MM.1S (cell line): ENCODE measurements around the gene UBE3B.

Source experiments
- DNase-seq: peaks from one replicate; pipeline ENCODE4 v3.0.0-alpha.2; 2015
- H2AFZ ChIP-seq: fragments of 300-600 bp; sonication (generic); 2 replicates; pipeline ENCODE4 v1.6.0; 2016; ENCODE audit warnings: antibody characterized with exemption, low read length
- H3F3A ChIP-seq: fragments of 300-600 bp; sonication (generic); 2 replicates; pipeline ENCODE4 v1.6.1; 2016; ENCODE audit warnings: mild to moderate bottlenecking, antibody characterized with exemption, low read length, moderate library complexity, mixed read lengths; ENCODE audit not compliant: insufficient read depth
- H3K27ac ChIP-seq: fragments of 300-600 bp; sonication (generic); 2 replicates; pipeline ENCODE4 v1.5.1; 2016; ENCODE audit warnings: mild to moderate bottlenecking, low read length
- H3K27me3 ChIP-seq: fragments of 300-600 bp; sonication (generic); replicated peaks from 2 replicates; pipeline ENCODE4 v1.6.0; 2016; ENCODE audit warnings: low read length; ENCODE audit not compliant: insufficient read depth
- H3K36me3 ChIP-seq: fragments of 300-600 bp; sonication (generic); replicated peaks from 2 replicates; pipeline ENCODE4 v1.6.1; 2016; ENCODE audit warnings: mild to moderate bottlenecking, low read length, mixed read lengths; ENCODE audit not compliant: insufficient read depth
- H3K4me1 ChIP-seq: fragments of 300-600 bp; sonication (generic); 2 replicates; pipeline ENCODE4 v1.6.1; 2016; ENCODE audit warnings: low read length, mixed read lengths
- H3K4me2 ChIP-seq: fragments of 300-600 bp; sonication (generic); 2 replicates; pipeline ENCODE4 v1.6.0; 2016; ENCODE audit warnings: low read depth, low read length
- H3K4me3 ChIP-seq: fragments of 300-600 bp; sonication (generic); 2 replicates; pipeline ENCODE4 v1.5.1; 2016; ENCODE audit warnings: low read length, mixed read lengths
- H3K79me2 ChIP-seq: fragments of 300-600 bp; sonication (generic); 2 replicates; pipeline ENCODE4 v1.6.1; 2016; ENCODE audit warnings: mixed run types, low read length, mixed read lengths
- H3K9ac ChIP-seq: fragments of 300-600 bp; sonication (generic); 2 replicates; pipeline ENCODE4 v1.6.1; 2016; ENCODE audit warnings: low read length, mixed read lengths
- H3K9me2 ChIP-seq: fragments of 300-600 bp; sonication (generic); replicated peaks from 2 replicates; pipeline ENCODE4 v1.6.1; 2016; ENCODE audit warnings: mild to moderate bottlenecking, low read length, mixed read lengths; ENCODE audit not compliant: insufficient read depth
- H3K9me3 ChIP-seq: fragments of 300-600 bp; sonication (generic); replicated peaks from 2 replicates; pipeline ENCODE4 v1.6.1; 2016; ENCODE audit warnings: mild to moderate bottlenecking, low read length, mixed read lengths; ENCODE audit not compliant: insufficient read depth
- H4K20me1 ChIP-seq: fragments of 300-600 bp; sonication (generic); 2 replicates; pipeline ENCODE4 v1.6.1; 2016; ENCODE audit warnings: mild to moderate bottlenecking, low read length, moderate library complexity, mixed read lengths; ENCODE audit not compliant: insufficient read depth
- CTCF ChIP-seq: fragments of 300-600 bp; sonication (generic); IDR thresholded peaks from 2 replicates; pipeline ENCODE4 v1.5.1; 2016; ENCODE audit warnings: antibody characterized with exemption, low read length, mixed read lengths
- EZH2 ChIP-seq: fragments of 300-600 bp; sonication (generic); optimal IDR thresholded peaks from 2 replicates; pipeline ENCODE3; 2017; ENCODE audit warnings: low read depth, mild to moderate bottlenecking, antibody characterized with exemption, low read length, mixed read lengths
- EZH2phosphoT487 ChIP-seq: fragments of 300-600 bp; sonication (generic); IDR thresholded peaks from 2 replicates; pipeline ENCODE4 v1.6.1; 2018; ENCODE audit warnings: antibody characterized with exemption, low read length

UBE3B gene

GRCh38 chr12:109524466-109525278 is 47.2 kb downstream of the UBE3B start:
- Histone ChIP-seq H3K27me3 (no peaks in the 10 kb centered on the region), H3K36me3 (no peaks in the 10 kb centered on the region), H3K9me3 (no peaks in the 10 kb centered on the region), H3K4me3 (no peak overlapping the region), H4K20me1 (no peaks in the 10 kb centered on the region), H2AFZ (no peak overlapping the region), H3K4me2 (no peak overlapping the region), H3K4me1 (no peaks in the 10 kb centered on the region), H3K27ac (no peak overlapping the region), H3K9me2 (no peaks in the 10 kb centered on the region), H3K79me2 (no peaks in the 10 kb centered on the region), H3F3A (no peaks in the 10 kb centered on the region), H3K9ac (no peak overlapping the region)
- no peak for DNase-seq
- no peak for TF ChIP-seq EZH2
- no peak for TF ChIP-seq EZH2phosphoT487

- no peaks in the 10 kb centered on the region for H3K36me3 ChIP-seq
- no peaks in the 10 kb centered on the region for H3K4me1 ChIP-seq
- no peaks in the 10 kb centered on the region for H3K9me3 ChIP-seq
- TF ChIP-seq EZH2 (no peak), CTCF (no peak), EZH2phosphoT487 (no peak)
- H3K27ac ChIP-seq: no peak overlapping the region
- no peak overlapping the region for H3K9ac ChIP-seq
- H3K79me2 ChIP-seq: no peaks in the 10 kb centered on the region
- no peaks in the 10 kb centered on the region for H3K9me2 ChIP-seq
- H2AFZ ChIP-seq: no peak overlapping the region
- H3K27me3 ChIP-seq: no peaks in the 10 kb centered on the region
- H3K4me3 ChIP-seq: no peak overlapping the region
- no peak for DNase-seq
- no peaks in the 10 kb centered on the region for H3F3A ChIP-seq
- no peaks in the 10 kb centered on the region for H4K20me1 ChIP-seq
- H3K4me2 ChIP-seq: no peak overlapping the region
Observed at GRCh38 chr12:109525279-109525585, 47.8 kb downstream of the UBE3B start.

GRCh38 chr12:109527489-109528123 is 50.2 kb downstream of the UBE3B start:
- Histone ChIP-seq H3F3A (no peaks in the 10 kb centered on the region), H3K4me3 (no peak overlapping the region), H3K9me3 (no peaks in the 10 kb centered on the region), H3K79me2 (no peaks in the 10 kb centered on the region), H4K20me1 (no peaks in the 10 kb centered on the region), H3K27ac (no peak overlapping the region), H3K9ac (no peak overlapping the region), H2AFZ (no peak overlapping the region), H3K4me1 (no peaks in the 10 kb centered on the region), H3K27me3 (no peaks in the 10 kb centered on the region), H3K9me2 (no peaks in the 10 kb centered on the region), H3K36me3 (no peaks in the 10 kb centered on the region), H3K4me2 (no peak overlapping the region)
- TF ChIP-seq CTCF: no peak
- TF ChIP-seq EZH2: no peak
- no peak for TF ChIP-seq EZH2phosphoT487
- DNase-seq: no peak
